GM18498 (cell line): ENCODE measurements around the gene BCL11B.

Source experiments
- ATAC-seq: cut with Tn5 transposase; IDR thresholded peaks from one replicate; pipeline ENCODE4 v1.9.1; 2021; ENCODE audit warnings: mild to moderate bottlenecking, moderate library complexity; ENCODE audit not compliant: unreplicated experiment

The BCL11B gene

DNA sequence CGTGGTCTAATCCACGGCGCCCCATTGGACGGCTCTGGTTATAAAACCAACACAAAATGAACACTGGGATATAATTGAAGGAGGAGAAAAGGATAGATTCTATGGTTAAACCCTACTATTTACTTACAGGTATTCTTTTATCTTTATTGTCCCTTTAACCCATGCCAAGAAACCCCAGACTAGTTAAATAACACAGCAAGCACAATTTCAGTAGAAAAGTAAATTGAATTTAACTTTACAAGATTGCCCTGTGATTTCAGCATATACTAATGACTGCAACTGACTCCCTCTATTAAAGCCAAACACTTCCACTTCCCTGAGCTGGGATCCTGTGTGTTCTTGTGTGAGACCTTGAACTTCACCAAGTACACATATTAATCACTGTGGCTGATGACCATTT is 45.3 kb downstream of the BCL11B start:
- ATAC-seq = no peak

DNA sequence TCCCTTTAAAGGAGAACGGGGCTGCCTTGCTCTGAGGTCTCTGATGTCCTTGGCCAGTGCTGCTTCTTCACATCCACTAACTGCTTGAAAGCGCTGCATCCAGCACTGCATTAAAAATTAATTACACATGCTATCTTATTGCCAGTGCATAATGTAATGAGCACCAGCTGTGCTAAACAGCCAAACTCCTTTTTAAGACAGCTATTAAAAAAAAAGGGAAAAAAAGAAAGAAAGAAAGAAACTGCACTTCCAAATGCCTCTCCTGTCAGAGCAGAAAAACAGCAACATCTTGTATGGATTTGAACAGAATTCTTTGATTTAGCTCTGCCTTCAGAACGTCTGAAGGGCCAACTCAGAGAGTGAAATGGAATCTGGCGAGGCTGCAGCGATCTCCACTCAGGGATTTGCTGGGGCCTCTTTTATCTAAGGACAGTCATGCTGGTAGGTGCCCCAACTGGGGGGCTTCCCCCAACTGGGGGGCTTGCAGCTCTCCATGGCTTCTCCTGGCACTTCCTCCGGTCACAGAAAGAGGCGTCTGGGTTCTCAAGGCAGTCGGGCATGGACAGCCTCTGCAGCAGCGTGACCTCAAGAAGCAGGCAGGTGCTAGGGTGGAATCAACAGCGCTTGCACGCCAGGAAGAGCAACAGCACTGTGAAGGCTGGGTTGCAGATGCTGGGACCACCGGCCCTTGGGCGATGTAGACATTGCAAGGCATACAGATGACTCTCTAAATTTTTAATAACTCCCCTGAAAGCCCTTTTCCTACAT is 46.4 kb downstream of the BCL11B start:
- no peak for ATAC-seq

DNA sequence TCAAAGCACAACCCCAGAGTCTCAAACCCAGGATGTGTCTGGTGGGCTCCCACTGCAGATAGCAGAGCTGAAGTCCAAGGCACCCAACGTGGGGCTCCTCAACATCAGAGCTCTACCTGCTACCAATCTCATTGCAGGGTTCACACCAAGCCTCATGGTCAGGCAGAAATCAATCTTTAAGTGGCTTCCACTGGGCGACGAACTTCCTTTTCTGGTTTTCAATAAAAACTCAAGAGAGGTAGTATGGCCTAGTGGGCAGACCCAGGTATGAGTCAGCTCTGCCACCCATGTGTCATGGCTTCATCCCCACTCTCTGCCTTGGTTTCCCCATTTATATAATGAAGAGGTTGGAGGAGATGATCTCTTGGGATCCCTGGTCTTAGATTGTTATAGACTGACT is 47.0 kb downstream of the BCL11B start:
- ATAC-seq = no peak

DNA sequence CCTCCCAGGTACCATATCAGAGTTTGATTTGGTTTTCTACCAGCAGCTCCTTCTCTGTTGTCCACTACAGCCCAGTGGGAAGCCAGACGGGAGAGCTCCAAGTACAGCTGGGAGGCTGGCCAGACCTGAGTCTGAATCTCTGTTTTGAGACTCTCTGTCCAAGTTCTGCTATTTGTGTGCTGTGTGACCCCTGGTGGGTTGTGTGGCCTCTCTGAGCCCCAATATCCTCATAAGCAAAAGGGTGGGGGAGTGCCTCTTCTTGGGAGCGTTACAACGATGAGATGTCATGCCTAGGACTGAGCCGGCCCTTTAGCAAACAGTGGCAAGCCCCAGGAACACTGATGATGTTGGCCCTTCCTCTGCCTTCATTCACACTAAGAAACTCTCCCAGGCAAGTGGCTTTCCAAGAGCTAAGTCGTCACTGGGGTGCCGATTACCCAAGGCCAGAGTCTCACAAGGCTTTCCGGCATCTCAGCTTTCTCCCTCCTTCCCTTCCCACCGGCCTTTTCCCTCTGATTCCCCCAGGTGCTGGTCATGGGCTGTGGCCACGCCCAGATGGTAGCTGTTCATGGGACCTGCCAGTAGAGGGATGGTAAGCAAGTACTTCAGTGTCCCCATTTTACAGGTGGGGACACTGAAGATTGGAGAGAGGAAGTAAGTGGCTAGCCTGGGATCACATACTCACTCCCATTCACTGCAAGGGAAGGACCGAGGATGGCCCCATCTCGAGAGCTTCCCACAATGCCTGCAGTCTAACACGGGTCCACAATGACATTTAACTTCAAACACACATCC is 47.7 kb downstream of the BCL11B start:
- ATAC-seq = no peak

DNA sequence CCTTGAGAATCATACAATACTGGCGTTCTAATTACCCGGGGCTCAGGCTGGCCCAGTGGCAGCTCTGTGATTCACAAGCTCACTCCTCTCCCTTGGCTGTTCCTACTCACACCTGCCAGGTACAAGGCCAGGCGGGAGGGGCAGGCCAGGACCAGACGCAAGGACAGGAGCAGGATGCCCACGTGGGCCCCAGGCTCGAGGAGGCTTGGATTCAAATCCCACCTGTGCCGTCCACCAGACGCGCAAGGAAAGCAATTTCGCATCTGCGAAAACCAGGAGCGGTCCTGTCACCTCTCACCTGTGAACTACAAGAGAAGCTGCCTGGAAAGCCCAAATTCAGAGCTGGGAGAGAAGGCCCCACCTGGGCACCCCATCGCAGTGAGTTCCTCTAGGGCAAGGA is 50.6 kb downstream of the BCL11B start:
- no peak for ATAC-seq

DNA sequence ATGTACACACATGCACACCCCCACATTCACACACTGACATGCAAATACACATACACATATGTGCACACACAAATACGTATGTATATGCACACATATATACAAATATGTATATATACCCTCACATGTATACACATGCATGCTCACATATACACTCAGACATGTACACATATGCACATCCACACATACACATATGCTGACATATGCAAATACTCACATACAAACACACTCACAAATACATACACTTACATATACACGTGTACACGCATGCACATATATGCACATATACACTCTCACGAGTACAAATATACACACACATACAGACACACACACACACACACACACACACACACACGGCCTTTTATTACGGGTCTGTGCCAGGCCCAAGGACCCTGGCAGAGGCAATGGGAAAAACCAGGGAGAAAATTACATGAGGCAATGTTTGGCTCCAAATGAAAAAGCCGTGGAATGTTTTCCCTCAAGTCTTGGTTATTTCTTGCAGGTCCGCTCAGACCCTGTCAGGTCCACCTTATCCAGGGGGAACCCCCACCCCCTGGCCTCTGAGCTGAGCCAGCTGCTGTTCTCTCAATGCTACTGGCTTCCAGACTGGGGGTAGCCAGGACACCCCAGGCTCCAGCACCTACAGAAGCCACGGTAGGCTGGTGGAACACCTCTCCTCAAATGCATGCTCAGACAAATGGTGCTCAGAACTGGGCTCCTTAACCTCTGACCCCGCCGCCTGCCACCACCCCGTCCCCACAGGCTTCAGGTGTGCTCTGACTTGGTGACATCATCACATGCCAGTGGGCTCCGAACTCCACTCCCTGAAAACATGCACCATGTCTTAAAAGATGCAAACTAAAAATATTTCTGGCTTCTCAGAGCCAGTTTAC is 54.7 kb downstream of the BCL11B start:
- no peak for ATAC-seq

DNA sequence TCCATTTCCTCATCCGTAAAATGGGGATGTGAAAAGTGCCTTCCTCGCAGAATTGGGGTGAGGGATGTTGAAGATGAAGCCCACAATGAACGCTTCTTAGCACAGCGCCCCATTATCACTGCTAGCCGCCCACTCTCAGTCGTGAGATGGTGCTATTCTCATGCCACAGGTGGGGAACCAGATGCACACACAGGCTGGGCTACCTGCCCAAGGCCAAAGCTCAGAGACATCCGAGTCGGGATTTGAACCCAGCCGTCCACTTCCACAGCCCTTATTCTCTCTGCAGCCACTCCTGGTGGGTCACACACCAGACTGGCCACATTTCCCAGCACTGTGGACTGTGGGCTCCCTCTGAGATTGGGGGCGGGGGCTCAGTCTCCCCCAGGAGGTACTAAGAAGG is 55.8 kb downstream of the BCL11B start:
- ATAC-seq = no peak

DNA sequence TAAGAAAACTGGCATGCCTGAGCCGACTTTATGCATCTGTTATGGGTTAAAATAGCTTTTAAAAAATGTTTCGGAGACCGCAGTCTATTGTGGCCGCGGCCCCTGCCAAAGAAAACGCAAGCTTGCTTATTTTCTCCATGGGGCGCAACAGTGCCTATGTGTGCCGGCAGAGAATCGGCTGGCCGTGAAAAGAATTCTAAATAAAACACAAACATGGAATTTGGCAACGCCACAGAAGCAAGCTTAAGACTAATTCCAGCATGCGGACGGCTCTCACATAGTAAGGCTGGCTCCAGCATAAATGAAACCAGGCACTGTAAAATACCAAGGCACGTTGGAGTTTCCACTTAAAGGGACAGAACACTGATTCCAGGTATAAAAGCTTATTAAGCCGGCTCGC is 56.7 kb downstream of the BCL11B start:
- ATAC-seq = no peak

DNA sequence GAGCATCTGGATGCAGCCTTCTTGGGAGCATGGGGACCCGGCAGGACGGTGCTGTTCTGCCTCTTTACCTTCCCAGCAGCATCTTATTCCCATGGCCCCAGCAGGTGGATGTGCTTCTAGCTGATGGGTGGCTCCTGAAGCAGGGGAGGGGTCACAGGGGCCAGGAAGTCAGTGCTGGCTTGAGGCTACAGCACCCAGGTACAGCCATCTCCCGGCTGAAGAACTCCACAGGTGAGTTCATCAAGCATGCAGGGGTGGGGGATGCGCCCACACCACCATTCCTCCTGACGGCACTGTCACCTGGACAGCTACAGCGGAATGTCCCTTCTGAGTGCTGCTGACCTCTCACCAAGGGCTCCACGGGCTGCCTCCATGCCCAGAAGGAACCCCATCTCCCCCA is 57.3 kb downstream of the BCL11B start:
- ATAC-seq = no peak

DNA sequence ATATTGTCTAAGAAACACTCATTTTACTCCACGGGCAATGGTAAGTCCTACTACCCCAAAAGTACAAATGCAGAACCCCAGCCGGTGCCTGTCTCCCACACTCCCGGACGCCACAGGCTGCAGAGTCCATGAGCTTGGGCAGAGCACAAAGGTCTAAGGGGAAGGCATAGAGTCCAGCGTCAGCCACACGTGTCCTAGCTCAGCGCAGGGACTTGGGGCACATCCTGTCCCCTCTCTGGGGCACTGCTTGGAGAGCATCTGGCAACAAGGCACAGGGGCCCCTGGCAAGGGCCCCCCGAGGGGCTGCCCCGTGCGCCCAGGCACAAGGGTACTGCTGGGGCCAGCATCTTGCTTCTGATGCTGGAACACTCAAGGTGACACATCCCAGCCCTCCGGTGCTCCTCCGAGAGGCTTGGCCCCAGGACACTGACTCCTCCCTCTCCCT is 58.4 kb downstream of the BCL11B start:
- ATAC-seq = no peak

DNA sequence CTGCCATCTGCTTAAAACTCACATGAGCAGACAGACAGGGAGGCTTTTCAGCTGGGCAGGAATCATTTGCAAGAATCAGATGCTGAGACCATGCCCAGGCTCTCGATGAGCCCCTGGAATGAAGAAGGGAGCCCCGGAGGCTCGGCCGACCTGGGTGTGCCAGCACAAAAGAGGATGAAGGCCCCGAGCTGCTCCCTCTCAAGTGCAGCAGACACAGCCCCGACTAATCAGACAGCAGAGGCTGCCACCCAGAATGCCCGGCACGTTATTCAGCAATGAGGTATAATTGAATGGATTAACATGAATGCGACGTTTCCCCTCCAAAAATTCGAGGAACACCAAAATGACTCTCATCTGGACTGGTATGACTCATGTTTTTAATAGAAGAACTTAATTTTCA is 58.9 kb downstream of the BCL11B start:
- no peak for ATAC-seq

DNA sequence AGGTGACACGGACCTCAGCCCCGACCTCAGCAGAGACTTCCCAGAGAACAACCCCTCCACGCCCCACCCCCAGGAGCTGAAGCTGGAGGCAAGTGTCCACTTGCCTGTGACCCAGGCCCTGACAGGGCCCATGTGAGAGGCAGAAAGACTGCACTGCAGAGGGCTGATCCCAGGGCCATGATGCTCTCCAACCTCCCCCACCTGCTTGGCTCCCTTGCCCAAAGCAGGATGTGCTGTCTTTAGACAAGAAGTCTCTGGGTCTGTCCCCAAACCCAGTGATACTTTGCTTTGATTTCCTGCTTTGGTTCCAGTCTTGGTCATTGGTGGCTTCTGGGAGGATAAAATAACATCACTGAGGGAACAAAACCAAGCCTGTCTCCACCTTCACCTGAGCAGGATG is 59.4 kb downstream of the BCL11B start:
- no peak for ATAC-seq

DNA sequence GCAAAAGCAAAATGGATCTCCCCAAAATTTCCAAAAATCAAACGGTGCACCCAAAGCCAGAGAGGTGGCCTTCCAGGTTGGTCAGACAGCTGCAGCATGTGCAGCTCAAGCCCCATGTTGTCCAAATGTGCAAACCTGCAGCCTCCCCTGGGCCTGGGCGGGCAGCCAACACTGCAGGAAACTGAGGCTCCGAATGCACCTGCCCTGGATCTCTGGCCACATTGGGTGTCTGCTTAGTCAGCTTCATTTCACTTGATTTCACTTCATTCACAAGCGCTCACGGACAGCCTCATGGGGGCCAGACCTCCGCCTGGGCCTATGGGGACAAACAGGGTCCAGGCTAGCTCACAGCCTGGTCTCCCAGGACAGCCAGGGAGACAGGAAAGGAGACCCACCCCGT is 59.8 kb downstream of the BCL11B start:
- ATAC-seq = no peak

DNA sequence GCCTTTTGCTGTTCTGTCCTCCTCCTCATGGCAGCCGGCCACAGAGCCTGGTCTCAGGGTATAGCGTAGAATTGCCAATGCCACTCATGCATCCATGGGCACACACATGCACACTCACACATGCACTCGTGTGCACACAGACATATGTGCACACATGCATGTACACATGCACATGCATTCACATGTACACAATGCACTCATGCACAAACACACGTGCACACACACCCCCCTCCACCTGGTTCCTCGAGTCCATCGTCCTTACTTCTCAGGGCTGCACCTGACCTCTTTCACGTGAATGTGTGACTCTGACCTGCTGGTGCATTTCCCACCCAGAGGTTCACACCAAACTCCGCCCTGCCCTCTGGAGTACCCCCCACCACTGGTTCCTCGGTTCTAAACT is 60.6 kb downstream of the BCL11B start:
- ATAC-seq = no peak

DNA sequence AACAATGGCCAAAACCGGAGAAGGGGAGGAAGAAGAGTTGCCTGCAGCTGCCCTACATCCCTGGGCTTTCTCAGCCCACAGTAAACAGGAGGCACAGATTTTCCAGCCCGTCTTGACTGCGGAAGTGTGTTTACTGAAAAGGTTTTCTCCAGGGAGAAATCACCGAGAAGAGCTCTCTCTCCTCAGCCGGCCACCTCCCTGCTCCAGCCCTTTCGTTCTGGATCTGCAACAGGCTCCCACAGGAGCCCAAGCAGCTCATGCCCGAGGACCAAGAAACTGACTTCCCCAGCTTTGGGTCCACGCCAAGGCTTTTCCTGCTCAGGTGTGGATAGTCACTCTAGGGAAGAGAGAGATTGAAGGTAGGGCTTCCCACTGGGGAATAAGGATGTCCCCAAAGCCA is 61.7 kb downstream of the BCL11B start:
- no peak for ATAC-seq

DNA sequence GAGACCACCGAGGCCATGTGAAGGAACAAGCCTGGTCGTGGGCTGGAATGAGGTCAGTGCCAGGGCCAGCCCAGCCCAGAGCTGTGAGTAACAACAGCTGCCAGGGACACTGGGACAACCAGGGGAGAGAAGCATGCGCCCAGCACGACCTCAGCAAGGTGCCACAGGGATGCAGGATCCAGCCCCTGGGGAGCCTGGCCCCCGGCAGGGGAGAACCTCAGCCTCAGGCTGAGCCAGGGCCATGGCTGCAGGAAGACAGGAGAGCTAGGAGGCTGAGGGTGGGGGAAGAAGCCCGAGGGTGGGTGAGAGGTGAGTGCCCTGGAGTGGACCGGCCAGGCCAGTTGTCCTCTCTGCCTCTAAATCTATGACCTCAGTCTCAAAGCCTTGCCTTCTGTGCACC is 62.6 kb downstream of the BCL11B start:
- no peak for ATAC-seq

DNA sequence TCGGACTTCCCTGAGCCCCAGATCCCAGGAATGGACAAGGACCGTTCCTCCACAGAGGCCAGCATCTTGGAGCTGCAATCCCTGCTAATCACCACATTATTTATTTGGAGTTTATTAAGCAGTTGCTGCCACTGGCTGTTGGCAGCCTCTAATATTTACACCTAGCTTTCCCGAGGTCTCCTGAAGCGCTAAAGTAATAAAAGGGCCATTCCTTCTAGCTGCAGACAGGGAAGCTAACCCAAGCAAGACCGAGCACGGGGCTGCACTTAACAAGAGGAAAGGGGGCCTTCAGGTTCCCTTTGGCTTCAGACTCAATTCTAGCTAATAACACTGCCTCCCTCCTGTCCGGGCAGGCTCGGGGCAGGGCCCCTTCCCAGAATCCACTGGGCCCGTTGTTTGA is 63.7 kb downstream of the BCL11B start:
- no peak for ATAC-seq

DNA sequence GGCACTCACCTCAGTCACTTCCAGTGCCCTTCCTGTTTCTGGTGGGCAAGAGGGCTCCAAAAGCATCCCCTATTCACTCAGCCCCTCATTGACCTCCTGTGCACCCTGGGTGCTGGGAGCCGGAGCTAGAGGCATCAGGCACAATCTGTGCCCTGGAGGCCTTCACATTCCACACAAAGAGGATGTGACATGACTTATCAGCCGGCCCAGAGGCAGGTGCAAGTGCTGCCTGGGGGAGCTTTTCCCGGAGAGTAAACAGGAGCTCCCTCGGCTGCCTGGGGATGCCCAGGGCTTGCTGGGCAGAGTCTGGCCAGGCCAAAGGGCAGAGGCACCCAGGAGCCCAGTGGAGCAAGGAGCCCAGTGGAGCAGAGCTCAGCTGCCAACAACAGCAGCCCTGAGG is 64.5 kb downstream of the BCL11B start:
- no peak for ATAC-seq

DNA sequence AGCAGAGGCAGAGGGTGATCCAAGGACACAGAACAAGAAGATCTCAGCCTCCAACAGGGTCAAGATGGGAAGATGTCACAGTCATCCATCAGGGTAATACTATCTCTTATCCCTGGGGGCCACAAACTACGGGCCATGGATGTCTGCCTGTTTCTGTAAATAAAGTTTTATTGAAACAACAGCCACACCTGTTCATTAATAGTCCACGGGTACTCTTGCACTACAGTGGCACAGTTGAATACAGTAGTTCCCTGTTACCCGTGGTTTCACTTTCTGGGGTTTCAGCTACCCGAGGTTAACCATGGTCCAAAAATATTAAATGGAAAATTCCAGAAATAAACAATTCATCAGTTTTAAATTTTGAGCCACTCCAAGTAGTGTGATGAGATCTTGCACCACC is 65.9 kb downstream of the BCL11B start:
- ATAC-seq = no peak

DNA sequence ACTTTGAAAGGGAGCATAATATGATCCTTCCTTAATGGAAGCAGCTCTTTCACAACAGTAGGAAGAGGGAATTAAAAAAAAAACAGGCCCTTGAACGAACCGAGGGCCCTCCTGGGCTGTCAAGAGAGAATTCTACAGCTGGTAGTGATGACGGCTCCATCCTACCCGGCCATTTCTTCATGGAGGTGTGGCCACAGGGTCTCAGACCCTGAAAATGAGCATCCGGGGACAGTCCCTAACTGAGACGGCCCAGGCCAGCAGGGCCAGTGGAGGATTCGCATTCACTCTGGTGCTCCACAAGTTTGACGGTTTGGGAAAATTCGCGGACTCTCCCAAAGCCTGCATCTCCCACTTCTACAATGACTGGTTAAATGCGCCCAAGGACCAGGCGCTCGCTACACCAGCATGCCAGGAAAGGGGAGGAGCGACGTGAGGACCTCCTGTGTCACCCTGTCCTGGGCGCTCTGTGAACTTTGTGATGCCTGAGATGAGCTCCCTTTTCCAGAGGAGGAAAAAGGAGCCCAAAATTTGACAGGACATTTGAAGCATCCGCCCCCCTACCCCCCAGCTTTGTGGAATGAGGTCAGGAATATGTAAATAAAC is 66.8 kb downstream of the BCL11B start:
- no peak for ATAC-seq

DNA sequence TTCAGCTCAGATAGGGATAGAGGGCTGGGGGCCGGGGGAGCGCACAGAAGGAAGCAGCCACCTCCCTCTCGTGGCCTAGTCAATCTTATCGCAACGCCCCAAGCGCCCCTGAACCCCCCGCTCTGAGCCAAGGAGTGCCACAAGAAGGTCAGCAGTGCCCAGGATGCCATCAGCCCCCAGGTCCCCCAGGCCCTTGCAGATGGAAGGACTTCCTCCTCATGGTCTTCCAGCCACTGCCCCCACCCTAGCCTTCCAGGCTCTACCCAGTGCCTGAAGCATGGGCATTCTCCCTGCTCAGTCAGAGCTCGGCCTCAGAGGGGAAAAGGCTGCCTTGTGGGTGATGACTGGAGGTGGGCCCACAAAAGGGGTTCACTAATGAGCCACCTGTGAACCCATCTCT is 68.2 kb downstream of the BCL11B start:
- no peak for ATAC-seq
